NB4 (cell line): Measurements from ENCODE around the gene BOK.

Experiments
- DNase-seq: peaks from one replicate; pipeline ENCODE4 v3.0.0; 2010; ENCODE audit warnings: low read depth
- H3K4me3 ChIP-seq: one replicate; pipeline ENCODE4 v1.5.1; 2011; ENCODE audit warnings: mild to moderate bottlenecking, low read depth, low read length, moderate library complexity
- MYC ChIP-seq: IDR thresholded peaks from 2 replicates; pipeline ENCODE4 v1.6.1; 2011; ENCODE audit warnings: low read depth, low read length
- POLR2A ChIP-seq: IDR thresholded peaks from 2 replicates; pipeline ENCODE4 v1.6.1; 2011; ENCODE audit warnings: mild to moderate bottlenecking; ENCODE audit not compliant: insufficient read length; ENCODE audit errors: extremely low read depth
- TF ChIP-seq, protein P1 (sequence below): IDR thresholded peaks from one replicate; pipeline ENCODE4 v1.5.1; 2012; ENCODE audit warnings: low read depth, low read length
- TF ChIP-seq, protein P2 (sequence below): IDR thresholded peaks from 2 replicates; pipeline ENCODE4 v1.6.1; 2011; ENCODE audit warnings: low read depth, low read length

The BOK gene

DNA sequence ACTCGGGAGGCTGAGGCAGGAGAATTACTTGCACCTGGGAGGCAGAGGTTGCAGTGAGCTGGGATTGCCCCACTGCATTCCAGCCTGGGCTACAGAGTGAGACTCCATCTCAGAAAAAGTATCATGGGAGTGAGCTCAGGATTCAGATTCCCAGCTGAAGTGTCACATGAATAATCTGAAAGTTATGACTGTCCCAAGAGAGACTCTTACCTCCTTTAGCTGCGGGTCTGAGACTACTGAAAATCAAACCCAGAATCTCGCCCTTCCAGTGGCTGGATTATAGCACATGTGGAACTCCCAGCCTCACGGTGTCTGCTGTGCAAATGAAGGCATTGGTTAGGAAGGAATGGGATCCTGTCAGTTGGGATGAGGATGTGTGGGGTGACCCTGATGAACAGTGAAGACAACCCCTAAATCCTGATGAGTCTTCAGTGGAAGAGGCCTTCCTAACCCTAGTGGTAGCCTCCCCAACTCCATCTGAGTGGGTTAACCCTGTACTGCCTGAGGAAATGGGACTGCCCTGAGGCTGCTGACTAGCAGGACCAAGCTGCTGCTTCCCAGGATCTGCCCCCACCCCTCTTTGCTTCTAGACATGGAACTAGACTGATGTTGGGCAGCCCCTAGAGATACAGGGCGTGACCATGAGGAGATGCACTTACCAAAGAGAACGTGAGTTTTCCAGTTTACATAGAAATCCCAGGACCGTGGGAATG is 16.5 kb downstream of the BOK start:
- TF ChIP-seq, protein P1, sequence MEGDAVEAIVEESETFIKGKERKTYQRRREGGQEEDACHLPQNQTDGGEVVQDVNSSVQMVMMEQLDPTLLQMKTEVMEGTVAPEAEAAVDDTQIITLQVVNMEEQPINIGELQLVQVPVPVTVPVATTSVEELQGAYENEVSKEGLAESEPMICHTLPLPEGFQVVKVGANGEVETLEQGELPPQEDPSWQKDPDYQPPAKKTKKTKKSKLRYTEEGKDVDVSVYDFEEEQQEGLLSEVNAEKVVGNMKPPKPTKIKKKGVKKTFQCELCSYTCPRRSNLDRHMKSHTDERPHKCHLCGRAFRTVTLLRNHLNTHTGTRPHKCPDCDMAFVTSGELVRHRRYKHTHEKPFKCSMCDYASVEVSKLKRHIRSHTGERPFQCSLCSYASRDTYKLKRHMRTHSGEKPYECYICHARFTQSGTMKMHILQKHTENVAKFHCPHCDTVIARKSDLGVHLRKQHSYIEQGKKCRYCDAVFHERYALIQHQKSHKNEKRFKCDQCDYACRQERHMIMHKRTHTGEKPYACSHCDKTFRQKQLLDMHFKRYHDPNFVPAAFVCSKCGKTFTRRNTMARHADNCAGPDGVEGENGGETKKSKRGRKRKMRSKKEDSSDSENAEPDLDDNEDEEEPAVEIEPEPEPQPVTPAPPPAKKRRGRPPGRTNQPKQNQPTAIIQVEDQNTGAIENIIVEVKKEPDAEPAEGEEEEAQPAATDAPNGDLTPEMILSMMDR: no peak
- TF ChIP-seq, protein P2, sequence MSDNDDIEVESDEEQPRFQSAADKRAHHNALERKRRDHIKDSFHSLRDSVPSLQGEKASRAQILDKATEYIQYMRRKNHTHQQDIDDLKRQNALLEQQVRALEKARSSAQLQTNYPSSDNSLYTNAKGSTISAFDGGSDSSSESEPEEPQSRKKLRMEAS: no peak
- TF ChIP-seq MYC (no peak), POLR2A (no peak)
- H3K4me3 ChIP-seq: no peak overlapping the region
- DNase-seq: no peak

DNA sequence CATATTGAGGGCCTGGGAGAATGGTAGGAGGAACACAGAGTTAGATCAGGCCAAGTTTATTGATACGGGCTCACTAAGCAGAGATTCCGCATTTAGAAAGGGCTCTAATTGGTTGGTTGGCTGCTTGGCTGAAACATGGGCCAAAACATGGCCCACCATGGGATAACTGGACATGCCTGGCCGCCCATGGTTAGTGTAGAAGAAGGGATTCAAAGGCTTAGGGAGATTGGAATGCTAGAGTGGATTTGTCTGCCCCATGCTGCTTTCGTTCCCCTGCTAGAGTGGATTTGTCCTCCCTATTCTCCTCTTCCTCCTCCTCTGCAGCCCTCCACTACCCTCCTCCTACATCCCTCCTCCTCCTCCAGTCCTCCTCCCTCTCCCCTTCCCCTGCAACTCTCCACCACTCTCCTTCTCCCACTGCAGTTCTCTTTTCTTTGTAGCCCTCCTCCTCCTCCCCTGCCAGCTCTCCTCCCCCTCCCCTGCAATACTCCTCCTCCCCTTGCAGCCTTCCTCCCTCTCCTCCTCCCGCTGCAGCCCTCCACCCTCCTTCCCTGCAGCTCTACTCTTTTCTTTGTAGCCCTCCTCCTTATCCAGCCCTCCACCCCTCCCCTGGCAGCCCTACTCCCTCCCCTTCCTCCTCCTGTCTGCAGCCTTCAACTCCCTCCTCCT is 17.2 kb downstream of the BOK start:
- TF ChIP-seq, protein P1: no peak
- TF ChIP-seq MYC (no peak), POLR2A (no peak)
- TF ChIP-seq, protein P2: no peak
- no peak overlapping the region for H3K4me3 ChIP-seq
- no peak for DNase-seq

DNA sequence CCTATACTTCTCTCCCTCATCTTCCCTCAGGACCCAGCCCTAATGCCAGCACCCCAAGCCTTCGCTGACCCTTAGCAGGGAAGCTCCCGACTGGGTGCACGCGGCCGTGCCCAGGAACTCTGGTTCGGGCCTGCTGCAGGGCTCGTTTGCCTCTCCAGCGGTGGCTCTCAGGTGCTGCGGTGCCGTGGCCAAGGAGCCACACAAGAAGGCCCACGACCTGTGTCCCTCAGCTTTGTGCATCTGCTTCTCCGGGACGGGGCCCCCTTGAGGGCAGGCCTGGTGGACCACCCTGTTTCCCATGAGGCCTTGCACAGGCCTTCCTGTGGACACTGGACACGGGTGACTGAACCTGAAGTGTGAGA is 17.7 kb downstream of the BOK start:
- no peak for DNase-seq
- TF ChIP-seq, protein P1: no peak
- TF ChIP-seq, protein P2: no peak
- TF ChIP-seq POLR2A (no peak), MYC (no peak)
- no peak overlapping the region for H3K4me3 ChIP-seq

DNA sequence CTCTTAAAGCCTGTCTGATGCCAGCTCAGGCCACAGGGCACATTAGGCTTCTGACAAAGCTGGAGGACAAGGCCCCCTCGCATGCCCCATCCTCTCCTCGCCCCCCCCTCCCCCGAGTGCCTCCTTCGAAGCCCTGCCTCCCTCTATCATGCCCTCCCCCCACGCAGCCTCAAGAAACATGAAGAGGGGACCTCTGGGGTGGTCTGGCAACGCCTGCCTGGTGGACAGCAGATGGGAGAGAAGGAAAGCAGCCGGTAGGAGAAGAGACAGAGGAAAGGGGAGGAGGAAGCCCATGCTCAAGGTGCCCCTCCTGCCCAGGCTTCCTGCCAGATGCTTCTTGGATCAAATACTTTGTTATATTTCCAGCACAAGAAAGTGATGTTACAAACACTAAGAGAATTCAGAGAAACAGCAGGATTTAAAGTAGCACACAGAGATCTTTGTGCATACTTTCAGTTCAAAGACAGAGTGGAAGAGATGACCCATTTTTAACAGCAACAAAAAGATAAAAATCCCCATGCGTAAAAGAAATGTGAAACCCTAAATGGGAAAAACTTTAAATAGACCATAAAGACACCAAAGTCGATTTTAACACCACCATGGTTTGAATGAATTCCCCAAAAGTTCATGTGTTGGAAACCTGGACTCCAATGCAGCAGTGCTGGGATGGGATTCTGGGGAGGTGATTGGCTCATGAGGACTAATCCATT is 19.0 kb downstream of the BOK start:
- TF ChIP-seq MYC (no peak), POLR2A (no peak)
- TF ChIP-seq, protein P1: no peak
- TF ChIP-seq, protein P2: no peak
- no peak overlapping the region for H3K4me3 ChIP-seq
- DNase-seq: no peak

DNA sequence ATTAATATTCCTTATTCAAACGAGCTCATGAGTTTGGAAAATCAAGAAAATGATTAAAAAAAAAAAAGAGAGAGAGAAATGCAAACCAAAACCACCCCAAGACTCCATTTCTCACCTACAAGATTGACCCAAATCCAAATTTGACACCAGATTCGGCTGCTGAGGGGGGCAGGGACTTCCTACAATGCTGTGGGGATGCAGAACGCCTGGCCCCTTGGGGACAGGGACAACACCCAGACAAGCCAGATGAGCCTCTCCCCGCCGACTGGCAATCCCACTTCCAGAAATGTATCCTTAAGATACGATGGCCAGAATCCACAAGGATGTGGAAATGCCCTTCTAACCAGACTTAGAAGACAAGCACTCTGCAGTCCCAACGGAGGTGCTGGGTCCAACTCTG is 20.7 kb downstream of the BOK start:
- DNase-seq: no peak
- TF ChIP-seq, protein P1: no peak
- TF ChIP-seq, protein P2: no peak
- TF ChIP-seq MYC: no peak
- no peak for TF ChIP-seq POLR2A
- H3K4me3 ChIP-seq: no peak overlapping the region
